Uterus (tissue), 4 donors: ENCODE data around the gene PGK1. TPM values are rescaled to one million over a fixed set of nuclear protein-coding genes. Genes with fewer than 3 reads are reported as not detected.
"Not testable (repeated sequence)": the region's sequence is repeated elsewhere in the genome, so short reads cannot be mapped to it uniquely, and the experiment has no call there.

ENCODE experiments used
- DNase-seq, 2 donors: peaks; one replicate each; pipeline ENCODE4 v3.0.0-alpha.2; 2019 to 2020
- H3K27ac ChIP-seq, 2 donors: fragments of 200-600 bp; sonication (generic); 1 replicate in 1 of 2; 2 replicates in 1 of 2; pipeline ENCODE4 v1.5.1; 2016 to 2018
- H3K27me3 ChIP-seq, 2 donors: fragments of 200-600 bp; sonication (generic); one replicate each; pipeline ENCODE4 v1.5.1; 2018 to 2019; ENCODE audit warnings: control low read depth in 1 of 2
- H3K36me3 ChIP-seq, 2 donors: fragments of 200-600 bp; sonication (generic); one replicate each; pipeline ENCODE4 v1.5.1; 2019; ENCODE audit warnings: control low read depth in 1 of 2
- H3K4me1 ChIP-seq, 2 donors: fragments of 200-600 bp; sonication (generic); one replicate each; pipeline ENCODE4 v1.5.1; 2018 to 2019; ENCODE audit warnings: control low read depth in 1 of 2
- H3K4me3 ChIP-seq, 2 donors: fragments of 200-600 bp; sonication (generic); 1 replicate in 1 of 2; 2 replicates in 1 of 2; pipeline ENCODE4 v1.5.1; 2018 to 2019; ENCODE audit warnings: mild to moderate bottlenecking in 1 of 2
- H3K9me3 ChIP-seq, 2 donors: fragments of 200-600 bp; sonication (generic); one replicate each; pipeline ENCODE4 v1.5.1; 2019; ENCODE audit warnings: control low read depth in 1 of 2
- POLR2A ChIP-seq, 2 donors: fragments of 450-650 bp; IDR thresholded peaks; one replicate each; pipeline ENCODE4 v1.6.1; 2016; ENCODE audit warnings: antibody characterized with exemption in 2 of 2, mild to moderate bottlenecking in 1 of 2, moderate library complexity in 1 of 2
- intact Hi-C: fragments of 100-400 bp; cut with DNase I; formaldehyde crosslinking; loops from one replicate; pipeline ENCODE4 v1.15.1; 2023; ENCODE audit warnings: low total_unique reads
- total RNA-seq, 4 donors: library from RNA; depleted of rRNA in 3 of 4; stranded (reverse); fragments of >200 nt in 3 of 4; gene quantifications; one replicate each; pipeline versions ENCODE4 v1.1.0 to v1.2.4, GENCODE V29; 2014 to 2023
- TF ChIP-seq, protein P1 (sequence below), 4 experiments: fragments of 200-600 bp in 2 of 4; fragments of 450-650 bp in 2 of 4; sonication (generic) in 2 of 4; IDR thresholded peaks; one replicate each; pipeline ENCODE4 v1.5.1; 2016 to 2019; ENCODE audit warnings: antibody characterized with exemption in 4 of 4, mild to moderate bottlenecking in 2 of 4, moderate library complexity in 1 of 4
- donor health status: DM: yes; HTN: yes; CAD: no.

Gene PGK1
- total RNA-seq, 4 donors from 2014 or later = 84.5 to 151 (median 132) TPM

DNA sequence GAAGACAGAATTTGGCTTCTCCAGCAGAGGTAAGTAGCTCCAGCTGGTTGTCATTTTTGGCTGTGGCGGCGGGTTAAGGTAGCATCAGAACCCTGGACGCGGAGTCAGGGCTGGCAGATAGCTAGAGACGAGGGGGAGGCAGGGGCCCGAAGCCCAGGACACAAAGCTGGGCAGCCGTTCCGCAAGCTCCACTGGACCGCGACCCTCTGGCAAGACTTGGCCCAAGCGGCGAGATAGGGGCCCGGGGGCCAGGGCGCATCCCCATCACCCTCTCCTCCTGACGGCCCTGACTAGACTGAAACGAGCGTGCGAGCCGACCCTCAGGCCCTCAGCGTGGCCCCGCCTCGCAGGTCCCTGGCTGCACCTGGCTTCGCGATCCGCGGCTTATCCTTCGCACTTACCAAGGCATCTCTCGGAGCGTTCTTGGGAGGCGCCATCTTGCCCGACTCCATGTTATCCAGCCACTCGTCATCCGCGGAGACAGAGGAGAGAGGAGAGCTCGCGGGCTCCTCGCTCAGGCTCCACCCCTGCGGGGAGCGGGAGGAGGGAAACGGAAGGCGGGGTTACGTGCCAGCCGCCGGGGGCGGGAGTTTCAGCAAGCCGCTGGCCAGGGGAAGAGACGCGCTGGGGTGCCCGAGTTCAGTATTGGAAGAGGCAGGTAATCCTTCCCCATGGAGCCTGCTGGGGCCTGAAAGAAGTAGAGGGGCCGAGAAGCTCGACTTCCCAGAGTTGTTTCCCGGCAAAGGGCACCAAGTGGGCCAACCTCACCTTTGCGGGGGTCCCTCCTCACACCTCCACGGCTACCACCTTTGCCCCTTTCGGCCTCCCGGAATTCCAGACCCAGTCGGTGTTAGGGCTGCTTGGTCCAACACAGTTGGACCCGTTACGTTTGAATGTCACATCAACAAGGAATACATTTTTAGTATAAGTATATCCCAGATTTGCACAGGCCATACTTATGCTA is 35.4 kb downstream of the PGK1 start, which contains the start of gene TAF9B:
TSS of gene TAF9B (minus strand) at position 491 of the 964 bp plus-strand sequence. CDS start at position 452, 39 bp downstream.
- TF ChIP-seq, protein P1, sequence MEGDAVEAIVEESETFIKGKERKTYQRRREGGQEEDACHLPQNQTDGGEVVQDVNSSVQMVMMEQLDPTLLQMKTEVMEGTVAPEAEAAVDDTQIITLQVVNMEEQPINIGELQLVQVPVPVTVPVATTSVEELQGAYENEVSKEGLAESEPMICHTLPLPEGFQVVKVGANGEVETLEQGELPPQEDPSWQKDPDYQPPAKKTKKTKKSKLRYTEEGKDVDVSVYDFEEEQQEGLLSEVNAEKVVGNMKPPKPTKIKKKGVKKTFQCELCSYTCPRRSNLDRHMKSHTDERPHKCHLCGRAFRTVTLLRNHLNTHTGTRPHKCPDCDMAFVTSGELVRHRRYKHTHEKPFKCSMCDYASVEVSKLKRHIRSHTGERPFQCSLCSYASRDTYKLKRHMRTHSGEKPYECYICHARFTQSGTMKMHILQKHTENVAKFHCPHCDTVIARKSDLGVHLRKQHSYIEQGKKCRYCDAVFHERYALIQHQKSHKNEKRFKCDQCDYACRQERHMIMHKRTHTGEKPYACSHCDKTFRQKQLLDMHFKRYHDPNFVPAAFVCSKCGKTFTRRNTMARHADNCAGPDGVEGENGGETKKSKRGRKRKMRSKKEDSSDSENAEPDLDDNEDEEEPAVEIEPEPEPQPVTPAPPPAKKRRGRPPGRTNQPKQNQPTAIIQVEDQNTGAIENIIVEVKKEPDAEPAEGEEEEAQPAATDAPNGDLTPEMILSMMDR (IDR thresholded peaks at IDR 0.05) = no peak
- peak; percentile 30 to 43 for TF ChIP-seq POLR2A (IDR thresholded peaks at IDR 0.05)
- DNase-seq = peak; percentile 82 to 85

DNA sequence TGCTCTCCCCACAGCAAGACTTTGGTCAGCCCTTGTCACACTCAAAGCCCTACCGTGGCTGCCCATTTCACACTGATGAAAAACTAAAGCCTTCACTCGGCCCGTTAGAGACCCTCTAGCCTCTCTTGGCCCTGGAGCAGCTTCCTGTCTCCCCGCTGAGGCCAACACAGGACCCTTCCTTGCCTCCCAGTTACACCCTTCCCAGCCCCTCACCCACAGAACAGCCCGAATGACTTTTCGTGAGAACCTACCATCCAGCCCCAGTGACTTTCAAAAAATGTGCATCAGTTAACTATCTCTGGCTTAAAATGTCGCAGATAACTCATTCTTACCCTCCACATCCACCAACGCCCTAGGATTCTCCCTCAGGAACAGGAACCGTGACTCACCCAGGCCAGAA is 36.2 kb downstream of the PGK1 start:
- H3K27me3 ChIP-seq = no peaks in the 10 kb centered on the region
- intact Hi-C loops = no loop called here
- H3K9me3 ChIP-seq = no peaks in the 10 kb centered on the region
- H3K36me3 ChIP-seq = no peaks in the 10 kb centered on the region
- H3K4me3 ChIP-seq = no peak overlapping the region
- TF ChIP-seq, protein P1 (IDR thresholded peaks at IDR 0.05) = no peak
- TF ChIP-seq POLR2A (IDR thresholded peaks at IDR 0.05) = no peak
- H3K27ac ChIP-seq = peak overlapping the region in 1 of 2 donors; percentile 91
- DNase-seq = no peak
- H3K4me1 ChIP-seq = no peaks in the 10 kb centered on the region

More for the DNA sequence above, 35.4 kb downstream of the PGK1 start, which contains the start of gene TAF9B:
- no peaks in the 10 kb centered on the region for H3K36me3 ChIP-seq
- no peaks in the 10 kb centered on the region for H3K27me3 ChIP-seq
- H3K27ac ChIP-seq = peak within 1 kb of the TSS; percentile 85 to 91
- H3K9me3 ChIP-seq = no peaks in the 10 kb centered on the region
- no peaks in the 10 kb centered on the region for H3K4me1 ChIP-seq
- intact Hi-C loops = no loop called here
- peak within 1 kb of the TSS; percentile 69 to 71 for H3K4me3 ChIP-seq

DNA sequence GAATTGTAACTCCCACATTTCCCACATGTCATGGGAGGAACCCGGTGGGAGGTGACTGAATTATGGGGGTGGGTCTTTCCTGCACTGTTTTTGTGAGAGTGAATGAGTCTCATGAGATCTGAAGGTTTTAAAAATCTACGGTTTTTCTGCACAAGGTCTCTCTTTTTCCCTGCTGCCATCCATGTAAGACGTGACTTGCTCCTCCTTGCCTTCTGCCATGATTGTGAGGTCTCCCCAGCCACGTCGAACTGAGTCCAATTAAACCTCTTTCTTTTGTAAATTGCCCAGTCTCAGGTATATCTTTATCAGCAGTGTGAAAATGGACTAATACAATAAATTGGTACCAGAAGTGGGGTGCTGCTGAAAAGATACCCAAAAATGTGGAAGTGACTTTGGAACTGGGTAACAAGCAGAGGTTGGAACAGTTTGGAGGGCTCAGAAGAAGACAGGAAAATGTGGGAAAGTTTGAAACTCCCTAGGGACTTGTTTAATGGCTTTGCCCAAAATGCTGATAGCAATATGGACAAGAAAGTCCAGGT is 43.0 kb downstream of the PGK1 start:
- H3K27ac ChIP-seq, H3K4me3 ChIP-seq, H3K4me1 ChIP-seq, H3K9me3 ChIP-seq, H3K27me3 ChIP-seq, H3K36me3 ChIP-seq, DNase-seq, intact Hi-C loops: not testable (repeated sequence)

DNA sequence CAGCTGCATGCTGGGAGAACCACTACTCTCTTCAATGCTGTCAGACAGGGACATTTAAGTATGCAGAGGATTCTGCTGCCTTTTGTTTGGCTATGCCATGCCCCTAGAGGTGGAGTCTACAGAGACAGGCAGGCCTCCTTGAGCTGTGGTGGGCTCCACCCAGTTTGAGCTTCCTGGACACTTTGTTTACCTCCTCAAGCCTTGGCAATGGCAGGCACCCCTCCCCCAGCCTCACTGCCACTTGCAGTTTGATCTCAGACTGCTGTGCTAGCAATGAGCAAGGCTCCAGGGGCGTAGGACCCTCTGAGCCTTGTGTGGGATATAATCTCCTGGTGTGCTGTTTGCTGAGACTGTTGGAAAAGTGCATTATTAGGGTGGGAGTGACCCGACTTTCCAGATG is 53.3 kb downstream of the PGK1 start:
- H3K27me3 ChIP-seq, H3K9me3 ChIP-seq, DNase-seq, H3K27ac ChIP-seq, intact Hi-C loops, H3K4me1 ChIP-seq, H3K36me3 ChIP-seq, H3K4me3 ChIP-seq: not testable (repeated sequence)

DNA sequence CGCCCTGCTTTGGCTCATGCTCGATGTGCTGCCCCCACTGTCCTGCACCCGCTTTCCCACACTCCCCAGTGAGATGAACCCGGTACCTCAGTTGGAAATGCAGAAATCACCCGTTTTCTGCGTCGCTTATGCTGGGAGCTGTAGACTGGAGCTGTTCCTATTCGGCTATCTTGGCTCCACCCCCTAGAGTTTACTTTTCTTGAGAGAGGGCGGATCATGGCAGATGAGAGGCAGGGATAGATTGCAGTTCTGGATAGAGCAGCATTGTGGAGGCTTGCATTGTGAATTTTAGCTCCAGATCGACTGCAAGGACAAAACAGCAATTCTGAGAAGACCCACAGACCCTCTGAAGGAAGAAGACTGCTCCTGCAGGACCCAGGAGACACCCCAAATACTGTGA is 53.8 kb downstream of the PGK1 start:
- DNase-seq, intact Hi-C loops, H3K9me3 ChIP-seq, H3K36me3 ChIP-seq, H3K27me3 ChIP-seq, H3K27ac ChIP-seq, H3K4me3 ChIP-seq, H3K4me1 ChIP-seq: not testable (repeated sequence)

DNA sequence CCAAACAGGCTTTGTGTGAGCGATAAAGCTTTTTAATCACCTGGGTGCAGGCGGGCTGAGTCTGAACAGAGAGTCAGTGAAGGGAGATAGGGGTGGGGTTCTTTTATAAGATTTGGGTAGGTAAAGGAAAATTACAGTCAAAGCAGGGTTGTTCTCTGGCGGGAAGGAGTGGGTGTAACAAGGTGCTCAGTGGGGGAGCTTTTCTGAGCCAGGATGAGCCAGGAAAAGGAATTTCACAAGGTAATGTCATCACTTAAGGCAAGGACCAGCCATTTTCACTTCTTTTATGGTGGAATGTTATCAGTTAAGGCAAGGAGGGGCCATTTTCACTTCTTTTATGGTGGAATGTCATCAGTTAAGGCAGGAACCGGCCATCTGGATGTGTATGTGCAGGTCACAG is 56.7 kb downstream of the PGK1 start:
- H3K27me3 ChIP-seq, intact Hi-C loops, H3K4me1 ChIP-seq, H3K36me3 ChIP-seq, H3K4me3 ChIP-seq, H3K27ac ChIP-seq, H3K9me3 ChIP-seq, DNase-seq: not testable (repeated sequence)

DNA sequence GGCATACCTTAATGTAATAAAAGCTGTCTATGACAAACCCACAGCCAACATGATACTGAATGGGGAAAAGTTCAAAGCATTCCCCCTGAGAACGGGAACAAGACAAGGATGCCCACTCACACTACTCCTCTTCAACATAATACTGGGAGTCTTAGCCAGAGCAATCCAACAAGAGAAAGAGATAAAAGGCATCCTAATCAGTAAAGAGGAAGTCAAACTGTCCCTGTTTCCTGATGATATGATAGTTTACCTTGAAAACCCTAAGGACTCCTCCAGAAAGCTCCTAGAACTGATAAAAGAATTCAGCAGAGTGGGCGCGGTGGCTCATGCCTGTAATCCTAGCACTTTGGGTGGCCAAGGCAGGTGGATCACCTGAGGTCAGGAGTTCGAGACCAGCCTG is 59.1 kb downstream of the PGK1 start:
- H3K4me1 ChIP-seq, intact Hi-C loops: not testable (repeated sequence)

More for the DNA sequence above, 59.1 kb downstream of the PGK1 start:
- H3K9me3 ChIP-seq, H3K27me3 ChIP-seq, H3K27ac ChIP-seq, H3K36me3 ChIP-seq, H3K4me3 ChIP-seq, DNase-seq: not testable (repeated sequence)
